ENCODE results near the gene ARHGAP22.

DNA sequence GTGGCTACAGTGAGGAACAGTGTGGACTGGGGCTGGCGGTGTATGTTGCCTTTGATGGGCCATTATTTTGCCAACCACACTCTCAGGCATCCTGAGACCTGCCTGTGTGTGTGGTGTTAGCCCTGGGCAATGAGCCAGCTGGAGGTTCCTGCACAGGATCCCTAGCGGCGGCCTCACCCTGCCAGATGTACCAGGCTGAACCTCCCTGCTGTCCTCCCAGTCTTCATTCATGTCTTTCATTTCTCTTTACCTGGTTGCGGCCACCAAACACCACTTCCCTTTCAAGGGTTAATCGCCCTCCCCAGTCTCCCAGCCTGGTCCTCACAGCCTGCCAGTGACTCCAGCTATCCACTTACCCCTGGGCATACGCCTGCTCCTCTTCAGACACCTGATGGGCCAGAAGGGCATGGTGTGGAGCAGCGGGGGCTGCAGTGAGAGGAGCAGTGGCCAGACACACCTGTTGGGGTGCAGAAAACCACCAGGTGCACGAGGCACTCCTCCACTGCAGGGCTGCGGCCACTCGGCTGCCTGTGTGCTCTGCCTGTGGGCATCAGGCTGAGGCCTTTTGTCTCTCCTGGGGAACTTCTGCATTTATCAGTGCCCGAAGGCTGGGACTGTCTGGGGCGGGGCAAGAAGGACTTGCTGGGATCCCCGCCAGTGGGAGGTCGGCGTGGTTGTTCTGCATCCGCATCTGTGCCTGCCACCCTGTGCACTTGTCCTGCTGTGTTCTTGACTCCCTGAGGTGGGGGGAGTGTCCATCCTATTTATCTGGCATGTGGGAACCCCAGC lies 111.6 kb downstream of the ARHGAP22 start:
- TF ChIP-seq GATA2 (IDR thresholded peaks at IDR 0.05; ENCODE audit: low read depth, low read length) (no peak), GATA3 (IDR thresholded peaks at IDR 0.05; ENCODE audit: low read depth, low read length) (no peak)
